ENCODE results near the gene ITPR3.
A peak's percentile ranks its signal among the peaks of the same experiment; 100 is the strongest.

The ITPR3 gene

GRCh38 chr6:33670086-33670660, 49.1 kb downstream of the ITPR3 start:
- no peak for DNase-seq (ENCODE audit: low spot score)

GRCh38 chr6:33670971-33671743, 50.0 kb downstream of the ITPR3 start:
- DNase-seq (ENCODE audit: low spot score), result no peak

GRCh38 chr6:33671744-33672072, 50.6 kb downstream of the ITPR3 start:
- no peak for DNase-seq (ENCODE audit: low spot score)

- DNase-seq (ENCODE audit: low spot score), result peak; percentile 76
These were observed 51.7 kb downstream of the ITPR3 start for GRCh38 chr6:33672808-33673207.

- DNase-seq (ENCODE audit: low spot score), result no peak
These were observed 52.7 kb downstream of the ITPR3 start for GRCh38 chr6:33673851-33674250.

- no peak for DNase-seq (ENCODE audit: low spot score)
These were observed 54.8 kb downstream of the ITPR3 start for GRCh38 chr6:33675968-33676367.

- no peak for DNase-seq (ENCODE audit: low spot score)
These were observed 55.5 kb downstream of the ITPR3 start for GRCh38 chr6:33676416-33677142.

GRCh38 chr6:33677143-33677660, 56.1 kb downstream of the ITPR3 start:
- no peak for DNase-seq (ENCODE audit: low spot score)

GRCh38 chr6:33677689-33678088, 56.6 kb downstream of the ITPR3 start:
- no peak for DNase-seq (ENCODE audit: low spot score)

- DNase-seq (ENCODE audit: low spot score), result no peak
These were observed 57.3 kb downstream of the ITPR3 start for GRCh38 chr6:33678233-33678931.

GRCh38 chr6:33678932-33679490, 57.9 kb downstream of the ITPR3 start:
- no peak for DNase-seq (ENCODE audit: low spot score)

GRCh38 chr6:33679761-33680160, 58.6 kb downstream of the ITPR3 start:
- no peak for DNase-seq (ENCODE audit: low spot score)

- no peak for DNase-seq (ENCODE audit: low spot score)
These were observed 61.2 kb downstream of the ITPR3 start for GRCh38 chr6:33682341-33682740.

GRCh38 chr6:33683051-33683571, 62.0 kb downstream of the ITPR3 start:
- no peak for DNase-seq (ENCODE audit: low spot score)

- DNase-seq (ENCODE audit: low spot score), result no peak
These were observed 62.7 kb downstream of the ITPR3 start for GRCh38 chr6:33683576-33684427.

GRCh38 chr6:33684428-33684896, 63.3 kb downstream of the ITPR3 start:
- DNase-seq (ENCODE audit: low spot score), result no peak

- no peak for DNase-seq (ENCODE audit: low spot score)
These were observed 63.9 kb downstream of the ITPR3 start for GRCh38 chr6:33684983-33685382.

- DNase-seq (ENCODE audit: low spot score), result no peak
These were observed 64.5 kb downstream of the ITPR3 start for GRCh38 chr6:33685411-33686224.

GRCh38 chr6:33686225-33686924, 65.3 kb downstream of the ITPR3 start:
- no peak for DNase-seq (ENCODE audit: low spot score)
